HG02759 (cell line): ENCODE measurements around the gene AGK.
A peak's percentile ranks its signal among the peaks of the same experiment; 100 is the strongest.

Source experiments
- ATAC-seq: cut with Tn5 transposase; IDR thresholded peaks from one replicate; pipeline ENCODE4 v1.9.1; 2021; ENCODE audit warnings: mild to moderate bottlenecking, moderate library complexity; ENCODE audit not compliant: unreplicated experiment

The AGK gene

GRCh38 chr7:141551094-141551781 lies at the start of gene AGK:
Gene AGK, plus strand, starts transcription at chr7:141551410. Its CDS starts 4,057 bp downstream, at chr7:141555467.
- ATAC-seq: peak; percentile 95

DNA sequence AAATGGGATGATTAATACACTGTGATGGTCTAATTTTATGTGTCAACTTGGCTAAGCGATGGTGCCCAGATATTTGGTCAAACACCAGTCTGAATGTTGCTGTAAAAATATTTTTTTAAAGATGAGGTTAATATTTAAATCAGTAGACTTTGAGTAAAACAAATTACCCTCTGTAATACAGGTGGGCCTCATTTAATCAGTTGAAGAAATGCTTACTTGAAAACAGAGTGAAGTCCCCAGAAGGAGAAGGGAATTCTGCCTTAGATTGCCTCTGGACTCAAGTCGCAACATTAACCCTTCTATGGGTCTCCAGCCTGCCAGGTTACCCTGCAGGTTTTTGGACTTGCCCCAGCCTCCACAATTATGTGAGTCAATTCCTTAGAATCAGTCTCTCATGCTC lies 49.8 kb upstream of the AGK start:
- ATAC-seq: no peak

DNA sequence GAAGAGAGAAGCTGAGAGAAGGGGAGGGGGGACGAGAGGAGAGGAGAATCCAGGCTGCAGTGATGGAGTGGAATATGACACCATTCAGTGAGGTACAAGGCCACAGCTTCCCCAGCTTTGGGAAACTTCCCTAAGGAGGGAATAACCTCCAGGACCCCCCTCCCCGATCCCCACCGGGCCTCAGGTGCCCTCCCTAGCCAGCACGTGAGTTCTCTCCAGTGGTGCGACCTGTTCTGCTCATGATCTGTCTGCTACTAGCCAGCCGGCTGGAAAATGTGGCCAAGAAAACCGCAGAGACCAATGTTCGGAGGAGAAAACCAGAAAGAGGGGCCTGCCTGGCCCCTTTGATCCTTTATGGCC lies 39.9 kb upstream of the AGK start:
- no peak for ATAC-seq

GRCh38 chr7:141511676-141512396 lies 39.4 kb upstream of the AGK start:
- no peak for ATAC-seq

DNA sequence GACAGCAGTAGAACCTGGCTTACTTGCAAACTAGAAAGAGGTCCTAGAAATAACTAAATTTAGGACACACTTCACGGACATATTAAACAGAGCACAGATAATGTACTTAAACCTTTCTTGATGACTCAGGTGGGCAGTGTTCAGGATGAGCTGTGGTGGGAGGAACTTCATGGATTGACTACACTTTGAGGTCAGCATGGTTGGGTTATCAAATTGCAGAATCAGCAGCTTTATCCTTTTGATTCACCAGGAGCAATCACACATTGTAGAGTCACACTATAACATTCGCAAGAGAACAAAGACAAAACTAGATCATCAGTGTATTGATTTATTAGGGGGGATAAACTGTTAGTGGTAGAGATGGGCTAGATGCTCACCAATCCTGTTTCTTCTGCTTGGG lies 38.6 kb upstream of the AGK start:
- ATAC-seq: no peak

DNA sequence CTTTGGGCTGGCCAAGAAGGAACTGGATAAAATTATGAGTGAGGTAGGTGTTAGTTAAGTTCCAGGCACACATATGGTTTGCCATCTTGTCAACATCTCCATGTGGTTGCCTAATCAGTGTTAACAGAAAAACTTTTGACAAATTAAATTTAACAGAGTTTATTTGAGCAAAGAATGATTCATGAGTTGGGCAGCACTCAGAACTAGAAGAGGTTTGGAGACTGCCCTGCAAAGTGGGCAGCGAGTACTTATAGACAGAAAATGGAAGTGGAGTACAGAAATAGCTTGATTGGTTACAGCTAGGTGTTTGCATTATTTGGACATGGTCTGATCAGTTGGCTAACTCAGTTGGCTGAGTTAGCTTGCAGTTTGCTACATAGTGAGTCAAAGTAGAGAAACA lies 37.5 kb upstream of the AGK start:
- no peak for ATAC-seq

- no peak for ATAC-seq
Measured at GRCh38 chr7:141515941-141516340, 35.3 kb upstream of the AGK start.

GRCh38 chr7:141519623-141520022 lies 31.6 kb upstream of the AGK start:
- no peak for ATAC-seq

GRCh38 chr7:141522657-141523342 lies 28.4 kb upstream of the AGK start:
- ATAC-seq: peak; percentile 42

DNA sequence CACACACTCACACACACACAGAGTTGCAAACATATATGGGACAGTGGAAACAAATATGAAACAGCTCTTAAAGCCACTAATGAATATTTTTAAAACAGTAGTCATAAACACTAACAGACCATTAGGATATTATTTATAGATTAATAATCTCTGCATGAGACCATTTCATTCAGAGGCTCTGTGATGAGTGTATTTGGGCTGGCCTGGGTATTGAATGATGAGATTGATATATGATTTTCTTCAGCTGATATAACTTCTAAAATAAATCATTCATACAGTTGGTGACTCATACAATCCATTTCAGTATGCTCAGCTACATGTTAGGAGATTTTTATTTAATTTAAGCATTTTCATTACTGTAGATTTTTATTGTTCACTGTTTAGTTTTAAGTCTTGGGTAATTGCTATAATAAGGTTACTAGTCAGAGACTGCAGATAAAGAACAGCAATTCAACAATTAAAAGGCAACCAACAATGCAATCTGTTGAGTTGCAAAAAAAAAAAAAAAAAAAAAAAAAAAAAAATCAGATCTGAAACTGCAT lies 25.2 kb upstream of the AGK start:
- no peak for ATAC-seq

- no peak for ATAC-seq
Measured at GRCh38 chr7:141527076-141527475, 24.1 kb upstream of the AGK start.

DNA sequence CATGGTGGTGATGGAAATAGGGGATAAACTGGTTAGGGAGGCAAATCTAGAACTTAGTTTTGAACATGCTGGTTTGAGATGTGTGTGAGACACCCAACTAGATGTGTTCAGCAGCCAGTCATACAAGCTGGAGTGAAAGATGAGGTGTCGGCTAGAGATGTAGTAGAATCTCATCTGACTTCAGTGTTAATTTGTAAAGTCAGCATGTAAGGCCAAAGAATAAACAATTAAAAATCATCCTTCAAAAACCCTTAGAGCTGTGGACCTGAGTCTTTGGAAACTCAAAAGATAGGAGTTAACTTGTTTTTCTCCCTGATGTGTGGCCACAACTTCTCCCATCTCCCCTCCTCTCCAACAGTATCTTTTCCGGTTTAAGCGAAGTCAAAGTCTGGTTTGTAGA lies 22.8 kb upstream of the AGK start:
- no peak for ATAC-seq

DNA sequence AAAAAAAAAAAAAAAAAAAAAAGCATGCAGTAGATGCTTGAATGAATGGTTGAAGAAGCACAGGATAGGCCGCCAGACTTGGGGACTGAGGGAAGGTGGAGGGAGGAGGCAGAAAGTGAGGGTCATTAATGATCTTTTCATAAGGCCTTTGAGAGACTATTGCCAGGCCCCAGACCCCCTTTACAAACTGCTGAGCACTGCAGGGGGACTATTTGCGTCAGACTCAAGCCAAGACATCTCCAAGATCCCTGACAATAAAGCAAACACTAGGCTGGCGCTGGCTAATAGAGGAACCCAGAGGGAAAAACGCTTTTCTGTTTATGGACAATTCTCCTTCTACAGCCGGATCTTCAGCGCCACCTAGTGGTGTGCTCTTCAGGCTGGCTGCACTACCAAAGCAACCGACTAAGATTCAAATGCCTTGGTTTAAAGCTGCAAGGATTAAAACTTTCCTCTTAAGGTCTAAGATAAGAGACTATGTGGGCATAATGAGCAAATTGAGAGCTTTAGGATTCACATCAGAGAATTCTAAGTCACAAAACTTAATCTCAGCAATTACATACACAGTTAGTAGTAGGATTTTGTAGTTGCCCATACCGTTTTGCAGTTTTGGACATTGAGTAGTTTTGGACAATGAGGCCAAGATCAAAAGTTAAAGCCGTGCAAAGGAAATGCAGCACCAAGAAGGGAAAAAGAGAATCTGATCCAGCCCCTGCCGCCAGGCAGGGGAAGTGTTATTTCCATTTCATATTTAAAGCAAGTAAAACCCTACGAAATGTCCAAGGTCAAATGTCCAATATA lies 17.9 kb upstream of the AGK start:
- ATAC-seq: peak; percentile 72

DNA sequence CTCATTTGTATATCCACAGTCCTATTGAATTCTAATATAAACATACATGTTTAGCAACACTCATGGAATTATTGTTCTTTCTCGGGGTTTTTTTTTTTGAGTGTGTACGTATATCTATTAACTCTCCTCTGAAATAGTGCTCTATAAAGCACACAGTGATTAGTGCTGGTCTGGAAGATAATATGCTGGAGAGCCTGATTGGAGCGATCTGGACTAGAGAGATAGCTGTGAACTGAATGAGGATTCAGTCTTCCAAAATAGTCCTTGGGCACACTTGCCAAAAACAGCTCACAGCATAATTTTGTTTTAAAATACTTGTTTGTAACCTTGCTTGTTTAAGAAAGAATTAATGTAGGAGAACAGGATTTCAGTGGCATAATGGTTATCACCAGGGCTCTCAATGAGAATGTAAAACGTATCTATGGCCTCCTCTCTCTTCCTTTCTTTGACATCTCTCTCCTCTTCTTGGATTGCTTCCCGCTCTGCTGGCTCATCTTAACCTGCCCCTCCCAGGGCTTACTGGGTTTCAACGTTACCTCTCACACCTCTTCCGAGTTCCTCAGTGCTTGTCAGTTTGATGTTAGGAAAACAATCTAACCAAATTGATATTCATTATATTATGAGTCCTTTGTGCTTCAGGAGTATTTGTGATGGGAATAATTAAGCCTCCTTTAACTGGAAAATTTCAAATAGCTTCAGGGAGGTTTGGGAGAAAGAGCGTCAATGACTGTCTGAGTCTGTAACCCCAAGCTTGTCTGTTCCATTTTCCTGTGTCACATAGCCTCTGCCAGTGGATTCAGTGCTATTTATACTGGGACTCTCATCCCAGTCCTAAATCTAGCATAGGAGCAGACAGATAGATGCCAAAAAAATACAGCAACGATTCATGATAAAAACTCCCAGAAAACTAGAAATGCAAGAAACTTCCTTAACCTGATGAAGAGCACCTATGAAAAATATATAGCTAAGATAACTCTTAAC lies 16.2 kb upstream of the AGK start:
- no peak for ATAC-seq

GRCh38 chr7:141537906-141538305 lies 13.3 kb upstream of the AGK start:
- no peak for ATAC-seq

GRCh38 chr7:141541375-141541774 lies 9.8 kb upstream of the AGK start:
- ATAC-seq: no peak

- no peak for ATAC-seq
Measured at GRCh38 chr7:141544831-141545230, 6.4 kb upstream of the AGK start.

DNA sequence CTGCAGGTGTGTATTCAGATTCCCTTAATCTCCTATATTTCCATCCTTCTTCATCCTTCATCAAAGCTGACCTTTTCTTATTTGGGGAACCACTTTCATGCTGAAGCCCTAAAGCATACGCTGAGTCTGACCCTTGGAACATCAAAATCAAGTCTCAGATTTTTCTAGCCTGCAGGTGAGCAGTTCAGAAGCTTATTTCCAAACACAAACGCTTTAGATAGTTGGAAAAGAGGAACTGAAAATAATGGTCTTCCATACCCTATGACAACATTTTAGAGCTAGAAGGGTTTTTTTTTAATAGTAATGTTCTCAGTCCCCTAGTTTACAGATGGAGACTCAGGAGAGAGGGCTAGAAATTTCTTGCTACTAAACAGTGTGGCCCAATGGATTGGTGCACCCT lies 1.6 kb upstream of the AGK start:
- ATAC-seq: no peak

DNA sequence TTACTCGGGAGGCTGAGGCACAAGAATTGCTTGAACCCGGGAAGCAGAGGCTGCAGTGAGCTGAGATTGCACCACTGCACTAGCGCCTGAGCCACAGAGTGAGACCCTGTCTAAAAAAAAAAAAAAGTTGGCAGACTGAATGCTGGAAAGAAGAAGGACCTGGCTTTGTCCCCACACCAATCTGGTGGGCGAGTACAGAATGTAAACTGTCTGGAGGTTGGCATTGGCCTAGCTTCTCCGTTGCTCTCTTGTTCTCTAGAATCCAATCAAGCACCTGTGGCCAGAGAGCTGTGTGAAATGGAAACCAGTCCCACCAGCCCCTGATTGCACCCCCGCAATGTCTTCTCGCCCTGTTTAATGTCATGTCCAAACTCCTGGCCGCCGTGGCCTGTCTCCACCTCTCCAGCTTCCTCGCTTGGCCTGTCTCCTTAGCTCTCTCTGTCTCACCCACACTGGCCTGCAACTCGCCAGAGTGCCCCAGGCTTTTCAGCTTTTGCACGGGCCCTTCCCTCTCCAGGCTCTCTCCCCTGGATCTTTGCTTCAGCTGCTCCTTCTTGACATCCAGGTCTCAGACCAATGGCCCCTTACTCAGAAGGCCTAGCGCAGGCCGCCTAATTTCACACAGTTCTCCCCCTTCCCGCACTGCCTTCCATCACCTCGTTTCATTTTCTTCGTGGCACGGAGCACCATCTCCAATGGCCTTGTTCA lies 670 bp upstream of the AGK start:
- ATAC-seq: peak; percentile 9
